Endothelial cell of umbilical vein (primary cell): ENCODE data around the gene CPNE1. TPM values are rescaled to one million over a fixed set of nuclear protein-coding genes. Genes with fewer than 3 reads are reported as not detected.

Experiments used
- BruUV-seq: library from RNA; stranded (reverse); fragments of 400-500 nt; replicated peaks from 2 replicates; lab custom pipeline; 2021; lab: Mats Ljungman, UMichigan
- CTCF ChIA-PET: fragments of 300-600, 350-600 bp; sonication (Branson Sonifier 250); formaldehyde crosslinking; loops from one replicate; lab custom pipeline; 2021; ENCODE audit warnings: antibody characterized with exemption, inconsistent platforms; lab: Charles Lee
- POLR2A ChIA-PET: fragments of 300-600, 350-600 bp; sonication (Branson Sonifier 250); formaldehyde crosslinking; loops from one replicate; lab custom pipeline; 2021; ENCODE audit warnings: antibody characterized with exemption, inconsistent platforms; lab: Charles Lee
- DNase-seq: peaks from one replicate; pipeline ENCODE4 v3.0.0-alpha.2; 2011; ENCODE audit warnings: low read depth, low spot score
- FAIRE-seq: peaks from 2 replicates; lab custom pipeline; 2011; peaks lifted over from hg19 to GRCh38; lab: Jason Lieb, UNC
- H2AFZ ChIP-seq: 2 replicates; pipeline ENCODE4 v1.6.0; 2012; ENCODE audit warnings: low read depth, low read length, control low read depth, inconsistent platforms
- H3K27ac ChIP-seq: 2 replicates; pipeline ENCODE4 v1.5.1; 2011; ENCODE audit warnings: low read depth, mild to moderate bottlenecking, control low read depth, low read length, moderate library complexity; ENCODE audit not compliant: insufficient read depth
- H3K27me3 ChIP-seq, 2 experiments: 2 replicates each; pipeline versions ENCODE4 v1.6.0 to v1.6.1; 2011; ENCODE audit warnings: low read length in 2 of 2, mixed read lengths in 1 of 2; ENCODE audit not compliant: control insufficient read depth in 2 of 2, insufficient read depth in 2 of 2
- H3K36me3 ChIP-seq, 2 experiments: 2 replicates in 1 of 2; 3 replicates in 1 of 2; pipeline ENCODE4 v1.5.1; 2011; ENCODE audit warnings: low read length in 2 of 2, mild to moderate bottlenecking in 1 of 2, moderate library complexity in 1 of 2; ENCODE audit not compliant: control insufficient read depth in 2 of 2, insufficient read depth in 2 of 2; ENCODE audit errors: extremely low read depth in 1 of 2
- H3K4me1 ChIP-seq: 3 replicates; pipeline ENCODE4 v1.5.1; 2011; ENCODE audit warnings: mild to moderate bottlenecking, low read length; ENCODE audit not compliant: control insufficient read depth, insufficient read depth; ENCODE audit errors: extremely low read depth
- H3K4me2 ChIP-seq: 2 replicates; pipeline ENCODE4 v1.6.1; 2011; ENCODE audit warnings: low read length, control low read depth, mixed read lengths; ENCODE audit not compliant: insufficient read depth
- H3K4me3 ChIP-seq, 3 experiments: fragments of 200-600 bp in 1 of 3; sonication (generic), shearing (Covaris generic) in 1 of 3; replicated peaks in 1 of 3; 2 replicates each; pipeline ENCODE4 v1.5.1; 2011 to 2016; ENCODE audit warnings: control low read depth in 3 of 3, low read length in 3 of 3, mild to moderate bottlenecking in 2 of 3, inconsistent platforms in 1 of 3, low read depth in 1 of 3, moderate library complexity in 1 of 3; ENCODE audit not compliant: insufficient read depth in 1 of 3
- H3K79me2 ChIP-seq: 2 replicates; pipeline ENCODE4 v1.6.0; 2012; ENCODE audit warnings: low read length, inconsistent platforms; ENCODE audit not compliant: control insufficient read depth, insufficient read depth
- H3K9ac ChIP-seq: replicated peaks from 2 replicates; pipeline ENCODE3; 2011; ENCODE audit warnings: low read length, control low read depth; ENCODE audit not compliant: insufficient read depth; ENCODE audit errors: extremely low read depth
- H3K9me1 ChIP-seq: replicated peaks from 3 replicates; pipeline ENCODE4 v1.6.0; 2011; ENCODE audit warnings: mild to moderate bottlenecking, low read length; ENCODE audit not compliant: control insufficient read depth, insufficient read depth; ENCODE audit errors: extremely low read depth
- H3K9me3 ChIP-seq: replicated peaks from 2 replicates; pipeline ENCODE4 v1.5.1; 2012; ENCODE audit warnings: low read length, inconsistent platforms; ENCODE audit not compliant: control insufficient read depth, insufficient read depth
- H4K20me1 ChIP-seq: replicated peaks from 2 replicates; pipeline ENCODE3; 2011; ENCODE audit warnings: mild to moderate bottlenecking, low read length; ENCODE audit not compliant: control insufficient read depth, insufficient read depth; ENCODE audit errors: extremely low read depth
- CTCF ChIP-seq, 2 donors: IDR thresholded peaks; 1 replicate in 1 of 2; 2 replicates in 1 of 2; pipeline ENCODE4 v1.5.1; 2011; ENCODE audit warnings: low read length in 2 of 2, mild to moderate bottlenecking in 2 of 2, moderate library complexity in 2 of 2, control low read depth in 1 of 2, inconsistent platforms in 1 of 2, low read depth in 1 of 2; ENCODE audit not compliant: insufficient read depth in 1 of 2; ENCODE audit errors: extremely low read depth in 1 of 2
- EZH2 ChIP-seq: IDR thresholded peaks from 2 replicates; pipeline ENCODE4 v1.6.1; 2012; ENCODE audit warnings: borderline replicate concordance, low read depth, mild to moderate bottlenecking, moderate library complexity, low read length, inconsistent platforms; ENCODE audit not compliant: severe bottlenecking
- FOS ChIP-seq: IDR thresholded peaks from 2 replicates; pipeline ENCODE4 v1.6.1; 2011; ENCODE audit warnings: mild to moderate bottlenecking, low read length, moderate library complexity, borderline replicate concordance; ENCODE audit not compliant: insufficient read depth
- GATA2 ChIP-seq: IDR thresholded peaks from 2 replicates; pipeline ENCODE4 v1.7.0; 2011; ENCODE audit warnings: low read depth, mild to moderate bottlenecking, moderate library complexity, mixed read lengths, low read length; ENCODE audit not compliant: insufficient read length, insufficient read depth
- JUN ChIP-seq: IDR thresholded peaks from 2 replicates; pipeline ENCODE4 v1.6.1; 2011; ENCODE audit warnings: borderline replicate concordance, low read depth; ENCODE audit not compliant: insufficient read length, insufficient read depth
- MAX ChIP-seq: IDR thresholded peaks from 2 replicates; pipeline ENCODE4 v1.6.1; 2011; ENCODE audit not compliant: insufficient read depth, insufficient read length
- MYC ChIP-seq: IDR thresholded peaks from one replicate; pipeline ENCODE4 v1.6.1; 2011; ENCODE audit warnings: mild to moderate bottlenecking, low read depth, low read length
- POLR2A ChIP-seq: IDR thresholded peaks from 2 replicates; pipeline ENCODE4 v1.6.1; 2012; ENCODE audit warnings: low read depth, mild to moderate bottlenecking, control low read depth, low read length
- POLR2AphosphoS5 ChIP-seq: IDR thresholded peaks from 2 replicates; pipeline ENCODE4 v1.6.1; 2012; ENCODE audit warnings: low read depth, mild to moderate bottlenecking, control low read depth, low read length, moderate library complexity; ENCODE audit not compliant: insufficient read depth
- dilution Hi-C: fragments of 300-500 bp; cut with MboI; formaldehyde crosslinking; loops from one replicate; pipeline ENCODE4 v1.15.0; 2019; ENCODE audit warnings: low sequenced_read_pairs; ENCODE audit not compliant: extremely low pct_ligation_motif_present
- intact Hi-C: fragments of 100-400 bp; cut with micrococcal nuclease; formaldehyde crosslinking; loops from one replicate; pipeline ENCODE4 v1.10.0; 2022
- polyA plus RNA-seq, 4 experiments: library from polyadenylated mRNA; depleted of rRNA in 3 of 4; stranded (reverse) in 3 of 4; unstranded in 1 of 4; fragments of >200 nt; gene quantifications; 2 replicates each; pipeline versions ENCODE4 v1.2.1 to v1.2.3, GENCODE V29; 2011 to 2012; ENCODE audit warnings: missing spikeins in 1 of 4
- total RNA-seq: library from RNA; stranded (reverse); gene quantifications from 2 replicates; pipeline ENCODE4 v1.2.3, GENCODE V29; 2021

CPNE1 gene
- total and polyA plus RNA-seq, 2 donors (not counting 3 experiments of a cell fraction or from before 2014, with no cell fraction given): 244 to 316 TPM

- DNase-seq (no peak), FAIRE-seq (no peak)
- dilution Hi-C loops (no loop called here), intact Hi-C loops (no loop called here)
- Histone ChIP-seq H3K79me2 (no peaks in the 10 kb centered on the region), H3K9me3 (no peaks in the 10 kb centered on the region), H3K4me2 (no peak overlapping the region), H4K20me1 (no peaks in the 10 kb centered on the region), H3K4me3 (no peak overlapping the region), H3K9ac (no peak overlapping the region), H3K36me3 (no peaks in the 10 kb centered on the region), H3K27me3 (no peaks in the 10 kb centered on the region), H3K4me1 (no peaks in the 10 kb centered on the region), H2AFZ (no peak overlapping the region), H3K9me1 (no peaks in the 10 kb centered on the region), H3K27ac (no peak overlapping the region)
- TF ChIP-seq JUN: no peak
- no peak for TF ChIP-seq EZH2
- TF ChIP-seq POLR2AphosphoS5: no peak
- TF ChIP-seq GATA2: no peak
- TF ChIP-seq POLR2A: no peak
- ChIA-PET CTCF (no interaction called here), POLR2A (no interaction called here)
- BruUV-seq: no TSS peak
Observed at GRCh38 chr20:35582131-35582530, 82.6 kb downstream of the CPNE1 start.

GRCh38 chr20:35579196-35579595 is 85.5 kb downstream of the CPNE1 start:
- H3K27me3 ChIP-seq: no peaks in the 10 kb centered on the region
- H3K9me1 ChIP-seq: no peaks in the 10 kb centered on the region
- intact Hi-C loops: no loop called here
- FAIRE-seq (no peak), DNase-seq (no peak)
- H2AFZ ChIP-seq: no peak overlapping the region
- no peaks in the 10 kb centered on the region for H3K4me1 ChIP-seq
- H4K20me1 ChIP-seq: no peaks in the 10 kb centered on the region
- H3K27ac ChIP-seq: no peak overlapping the region
- no peaks in the 10 kb centered on the region for H3K9me3 ChIP-seq
- dilution Hi-C loops: no loop called here
- no peaks in the 10 kb centered on the region for H3K36me3 ChIP-seq
- ChIA-PET CTCF (interaction anchor here (1.1 to 1.6 kb wide), 3 partner anchors 10 to 23 kb away, joined by 3 to 7 read pairs (median 4); no protein-coding TSS in a partner anchor), POLR2A (no interaction called here)
- no peak overlapping the region for H3K4me2 ChIP-seq
- TF ChIP-seq POLR2A: no peak
- no peak for TF ChIP-seq GATA2
- no peak for TF ChIP-seq MYC
- TF ChIP-seq FOS: no peak
- TF ChIP-seq JUN: no peak
- TF ChIP-seq POLR2AphosphoS5: no peak
- no peak for TF ChIP-seq CTCF (IDR thresholded peaks at IDR 0.05; ENCODE audit: extremely low read depth in 1 of 2, insufficient read depth in 1 of 2, low read depth in 1 of 2, low read length in 2 of 2)
- TF ChIP-seq MAX: no peak
- no peak for TF ChIP-seq EZH2
- no peak overlapping the region for H3K9ac ChIP-seq
- no peak overlapping the region for H3K4me3 ChIP-seq
- BruUV-seq: no TSS peak
- no peaks in the 10 kb centered on the region for H3K79me2 ChIP-seq
